GM20000 (cell line): ENCODE measurements around the gene MAVS.

ENCODE experiments used
- DNase-seq: peaks from one replicate; pipeline ENCODE4 v3.0.0; 2012; ENCODE audit warnings: low spot score
- TF ChIP-seq, protein P1 (sequence below): IDR thresholded peaks from 2 replicates; pipeline ENCODE4 v1.5.1; 2012; ENCODE audit warnings: mild to moderate bottlenecking, control low read depth; ENCODE audit errors: extremely low read depth, missing control alignments

MAVS gene

GRCh38 chr20:3846740-3847428 lies at the start of gene MAVS:
Gene MAVS, plus strand, starts transcription at chr20:3846834. Its CDS starts 7,791 bp downstream, at chr20:3854625.
- DNase-seq, result peak; percentile 95
- TF ChIP-seq, protein P1, sequence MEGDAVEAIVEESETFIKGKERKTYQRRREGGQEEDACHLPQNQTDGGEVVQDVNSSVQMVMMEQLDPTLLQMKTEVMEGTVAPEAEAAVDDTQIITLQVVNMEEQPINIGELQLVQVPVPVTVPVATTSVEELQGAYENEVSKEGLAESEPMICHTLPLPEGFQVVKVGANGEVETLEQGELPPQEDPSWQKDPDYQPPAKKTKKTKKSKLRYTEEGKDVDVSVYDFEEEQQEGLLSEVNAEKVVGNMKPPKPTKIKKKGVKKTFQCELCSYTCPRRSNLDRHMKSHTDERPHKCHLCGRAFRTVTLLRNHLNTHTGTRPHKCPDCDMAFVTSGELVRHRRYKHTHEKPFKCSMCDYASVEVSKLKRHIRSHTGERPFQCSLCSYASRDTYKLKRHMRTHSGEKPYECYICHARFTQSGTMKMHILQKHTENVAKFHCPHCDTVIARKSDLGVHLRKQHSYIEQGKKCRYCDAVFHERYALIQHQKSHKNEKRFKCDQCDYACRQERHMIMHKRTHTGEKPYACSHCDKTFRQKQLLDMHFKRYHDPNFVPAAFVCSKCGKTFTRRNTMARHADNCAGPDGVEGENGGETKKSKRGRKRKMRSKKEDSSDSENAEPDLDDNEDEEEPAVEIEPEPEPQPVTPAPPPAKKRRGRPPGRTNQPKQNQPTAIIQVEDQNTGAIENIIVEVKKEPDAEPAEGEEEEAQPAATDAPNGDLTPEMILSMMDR, result peak; percentile 13

- DNase-seq, result no peak
- TF ChIP-seq, protein P1, result no peak
These were observed 49.4 kb upstream of the MAVS start for GRCh38 chr20:3797226-3797545.

GRCh38 chr20:3797592-3798372 lies 48.9 kb upstream of the MAVS start:
- TF ChIP-seq, protein P1, result no peak
- peak; percentile 73 for DNase-seq

DNA sequence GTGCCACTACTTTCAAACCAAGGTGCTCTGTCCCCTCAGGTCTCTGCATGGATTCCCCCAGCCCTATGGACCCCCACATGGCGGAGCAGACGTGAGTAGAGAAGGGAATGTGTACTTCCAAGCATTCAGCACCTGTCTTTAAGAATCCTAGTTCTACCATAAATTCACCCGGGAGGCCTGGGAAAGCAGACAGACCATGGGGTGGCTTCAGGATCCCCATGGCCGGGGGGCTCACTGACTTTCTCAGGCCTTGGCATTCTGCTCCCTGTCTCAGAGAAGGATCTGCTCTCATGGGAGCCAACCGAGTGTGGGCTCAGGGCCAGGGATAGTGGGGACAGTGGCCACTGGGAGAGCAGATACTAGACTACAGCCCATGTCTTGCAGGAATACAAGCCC lies 48.3 kb upstream of the MAVS start:
- no peak for DNase-seq
- TF ChIP-seq, protein P1, result no peak

- TF ChIP-seq, protein P1, result no peak
- DNase-seq, result no peak
These were observed 47.8 kb upstream of the MAVS start for GRCh38 chr20:3798908-3799248.

- no peak for DNase-seq
- TF ChIP-seq, protein P1, result no peak
These were observed 46.3 kb upstream of the MAVS start for GRCh38 chr20:3800256-3800877.

DNA sequence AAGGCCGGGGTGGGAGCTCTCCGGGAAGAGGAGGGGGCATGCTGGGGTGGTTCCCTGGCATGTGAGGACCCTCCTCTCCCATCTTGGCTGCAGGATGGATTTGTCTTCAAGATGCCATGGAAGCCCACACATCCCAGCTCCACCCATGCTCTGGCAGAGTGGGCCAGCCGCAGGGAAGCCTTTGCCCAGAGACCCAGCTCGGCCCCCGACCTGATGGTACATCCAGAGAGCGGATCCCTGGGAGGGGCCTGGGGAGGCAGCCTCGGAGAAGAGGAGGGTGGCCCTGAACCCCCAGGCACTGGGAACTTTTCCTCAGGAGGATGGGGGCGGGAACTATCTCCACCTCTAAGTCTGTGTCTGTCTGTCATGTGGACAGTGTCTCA lies 45.8 kb upstream of the MAVS start:
- TF ChIP-seq, protein P1, result no peak
- DNase-seq, result no peak
